DMS153 treated with DMSO at 0.1 percent for 48 hours (cell line): Measurements from ENCODE around the gene TXNRD2.

Experiments used
- DNase-seq: peaks from one replicate; lab custom pipeline; 2025; ENCODE audit not compliant: unreplicated experiment; lab: John Stamatoyannopoulos, UW

Gene TXNRD2

DNA sequence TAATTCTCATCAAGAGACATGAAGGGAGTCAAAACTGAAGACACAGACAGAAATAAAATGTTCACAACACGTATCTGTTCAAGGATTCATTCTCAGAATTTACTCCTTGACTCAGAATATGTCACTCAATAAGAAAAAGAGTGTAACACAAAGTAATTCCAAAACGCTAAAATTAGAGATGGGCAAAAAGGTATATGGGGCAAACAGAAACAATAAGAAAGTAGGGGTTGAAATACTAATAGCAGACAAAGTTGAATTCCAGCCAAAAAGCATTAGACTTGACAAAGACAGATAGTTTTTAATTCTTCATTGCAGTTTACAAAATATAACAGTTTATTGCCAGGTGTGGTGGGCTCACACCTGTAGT, 113.6 kb downstream of the TXNRD2 start:
- no peak for DNase-seq

GRCh38 chr22:19827341-19828034, 114.1 kb downstream of the TXNRD2 start:
- no peak for DNase-seq

GRCh38 chr22:19826619-19826950, 115.0 kb downstream of the TXNRD2 start:
- DNase-seq: no peak

DNA sequence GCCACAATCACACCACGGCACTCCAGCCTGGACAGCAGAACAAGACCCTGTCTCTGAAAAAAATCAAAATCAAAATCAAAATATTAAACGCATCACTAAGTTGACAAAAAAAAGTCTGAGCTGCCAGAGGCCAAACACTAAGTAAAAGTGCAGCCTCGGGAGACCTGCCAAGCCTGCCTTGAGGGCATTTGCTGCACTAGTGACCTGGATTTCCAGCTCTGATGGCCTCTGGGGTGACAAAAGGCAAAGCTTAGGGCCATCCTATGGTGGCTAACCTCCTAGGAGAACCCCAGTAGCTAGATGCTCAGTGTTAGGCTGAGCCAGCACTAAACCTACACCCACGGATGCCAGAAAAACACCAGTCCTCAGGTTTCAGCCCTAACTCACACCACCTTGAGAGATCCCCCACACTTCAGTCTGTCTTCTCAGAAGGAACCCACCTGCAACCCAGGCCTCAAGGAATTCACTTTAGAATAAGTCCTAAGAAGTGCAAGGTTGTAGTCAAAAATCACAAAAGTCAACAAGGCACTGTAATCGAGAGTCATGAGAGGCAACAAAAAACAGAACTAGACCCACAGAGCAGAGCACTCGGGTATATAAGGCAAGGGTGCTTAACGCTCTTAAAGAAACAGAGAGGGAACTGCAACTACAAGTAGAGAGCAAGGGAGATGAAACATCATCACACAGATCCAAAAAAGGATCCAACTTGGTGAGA, 115.6 kb downstream of the TXNRD2 start:
- DNase-seq: no peak
